HEK293 (cell line): Measurements from ENCODE around the gene MARCHF3.
"Not testable (repeated sequence)": the region's sequence is repeated elsewhere in the genome, so short reads cannot be mapped to it uniquely, and the experiment has no call there.

Experiments used
- CTCF ChIA-PET: fragments of 350-600 bp; formaldehyde crosslinking; extraction: SDS; loops from one replicate; lab custom pipeline; 2021; ENCODE audit warnings: antibody characterized with exemption; lab: Yijun Ruan, JAX
- POLR2A ChIA-PET: fragments of 300-600 bp; formaldehyde crosslinking; extraction: SDS; loops from one replicate; lab custom pipeline; 2020; ENCODE audit warnings: antibody characterized with exemption, inconsistent platforms; lab: Yijun Ruan, JAX
- H3K27ac ChIP-seq: fragments of 200-500 bp; sonication (Bioruptor generic); 2 replicates; pipeline ENCODE4 v1.5.1; 2014; ENCODE audit warnings: low read depth, low read length, control low read depth, inconsistent platforms; ENCODE audit errors: extremely low read depth
- H3K36me3 ChIP-seq, 2 experiments: fragments of 200-500 bp in 1 of 2; sonication (Bioruptor generic) in 1 of 2; 1 replicate in 1 of 2; 2 replicates in 1 of 2; pipeline ENCODE4 v1.5.1; 2014 to 2017; ENCODE audit warnings: inconsistent platforms in 2 of 2, low read length in 2 of 2; ENCODE audit not compliant: control insufficient read depth in 2 of 2, insufficient read depth in 1 of 2
- H3K4me1 ChIP-seq: fragments of 200-500 bp; sonication (Bioruptor generic); 2 replicates; pipeline ENCODE4 v1.5.1; 2014; ENCODE audit warnings: mild to moderate bottlenecking, low read length, inconsistent platforms; ENCODE audit not compliant: control insufficient read depth, insufficient read depth
- H3K4me3 ChIP-seq: 2 replicates; pipeline ENCODE4 v1.5.1; 2011; ENCODE audit warnings: low read depth, mild to moderate bottlenecking, control low read depth, low read length, moderate library complexity
- H3K9me3 ChIP-seq: fragments of 200-500 bp; sonication (Bioruptor generic); 2 replicates; pipeline ENCODE4 v1.5.1; 2014; ENCODE audit warnings: low read depth, low read length, inconsistent platforms; ENCODE audit not compliant: control insufficient read depth, insufficient read depth
- BCL11B ChIP-seq: fragments of 450-650 bp; formaldehyde crosslinking; IDR thresholded peaks from 2 replicates; pipeline ENCODE4 v1.5.1; 2016; ENCODE audit warnings: low read depth, missing biosample characterization, missing genetic modification characterization
- FEZF1 ChIP-seq: fragments of 450-650 bp; formaldehyde crosslinking; IDR thresholded peaks from 2 replicates; pipeline ENCODE4 v1.5.1; 2016; ENCODE audit warnings: missing biosample characterization, missing genetic modification characterization
- GLI4 ChIP-seq: fragments of 450-650 bp; formaldehyde crosslinking; IDR thresholded peaks from 2 replicates; pipeline ENCODE4 v1.5.1; 2016; ENCODE audit warnings: missing biosample characterization, missing genetic modification characterization
- KLF1 ChIP-seq: fragments of 450-650 bp; formaldehyde crosslinking; IDR thresholded peaks from 2 replicates; pipeline ENCODE4 v1.5.1; 2016; ENCODE audit warnings: missing biosample characterization, missing genetic modification characterization
- REPIN1 ChIP-seq: fragments of 450-650 bp; formaldehyde crosslinking; IDR thresholded peaks from 2 replicates; pipeline ENCODE4 v1.5.1; 2017; ENCODE audit warnings: missing biosample characterization, missing genetic modification characterization, low read depth
- SP7 ChIP-seq: fragments of 450-650 bp; formaldehyde crosslinking; IDR thresholded peaks from 2 replicates; pipeline ENCODE4 v1.5.1; 2016; ENCODE audit warnings: missing biosample characterization, missing genetic modification characterization
- WT1 ChIP-seq: fragments of 450-650 bp; formaldehyde crosslinking; IDR thresholded peaks from 2 replicates; pipeline ENCODE4 v1.5.1; 2016; ENCODE audit warnings: missing biosample characterization, missing genetic modification characterization
- ZNF157 ChIP-seq: fragments of 450-650 bp; formaldehyde crosslinking; IDR thresholded peaks from 2 replicates; pipeline ENCODE4 v1.5.1; 2016; ENCODE audit warnings: missing biosample characterization, missing genetic modification characterization
- ZNF16 ChIP-seq: fragments of 450-650 bp; formaldehyde crosslinking; IDR thresholded peaks from 2 replicates; pipeline ENCODE4 v1.5.1; 2016; ENCODE audit warnings: low read depth, missing biosample characterization, missing genetic modification characterization
- ZNF221 ChIP-seq: fragments of 450-650 bp; formaldehyde crosslinking; IDR thresholded peaks from 2 replicates; pipeline ENCODE4 v1.5.1; 2017; ENCODE audit warnings: missing biosample characterization, missing genetic modification characterization, borderline replicate concordance
- ZNF266 ChIP-seq: fragments of 450-650 bp; formaldehyde crosslinking; IDR thresholded peaks from 2 replicates; pipeline ENCODE4 v1.5.1; 2016; ENCODE audit warnings: missing biosample characterization, missing genetic modification characterization, low read depth
- ZNF311 ChIP-seq: fragments of 450-650 bp; formaldehyde crosslinking; IDR thresholded peaks from 2 replicates; pipeline ENCODE4 v1.5.1; 2017; ENCODE audit warnings: missing biosample characterization, missing genetic modification characterization, borderline replicate concordance
- ZNF341 ChIP-seq: fragments of 450-650 bp; formaldehyde crosslinking; IDR thresholded peaks from 2 replicates; pipeline ENCODE4; 2016; ENCODE audit warnings: low read depth, missing biosample characterization, missing genetic modification characterization
- ZNF350 ChIP-seq: fragments of 450-650 bp; formaldehyde crosslinking; IDR thresholded peaks from 2 replicates; pipeline ENCODE4 v1.5.0; 2017; ENCODE audit warnings: missing biosample characterization, mild to moderate bottlenecking, missing genetic modification characterization
- ZNF510 ChIP-seq: fragments of 450-650 bp; formaldehyde crosslinking; IDR thresholded peaks from 2 replicates; pipeline ENCODE4 v1.5.1; 2018; ENCODE audit warnings: mild to moderate bottlenecking, missing genetic modification characterization, missing biosample characterization; ENCODE audit not compliant: insufficient replicate concordance
- ZNF530 ChIP-seq: fragments of 450-650 bp; formaldehyde crosslinking; IDR thresholded peaks from 2 replicates; pipeline ENCODE4 v1.5.1; 2016; ENCODE audit warnings: low read depth, missing biosample characterization, missing genetic modification characterization
- ZNF548 ChIP-seq: fragments of 450-650 bp; formaldehyde crosslinking; IDR thresholded peaks from 2 replicates; pipeline ENCODE4 v1.5.1; 2016; ENCODE audit warnings: missing biosample characterization, missing genetic modification characterization
- ZNF707 ChIP-seq: fragments of 450-650 bp; formaldehyde crosslinking; IDR thresholded peaks from 2 replicates; pipeline ENCODE4 v1.5.1; 2016; ENCODE audit warnings: missing biosample characterization, missing genetic modification characterization
- TF ChIP-seq, protein P1 (sequence below): fragments of 450-650 bp; formaldehyde crosslinking; conservative IDR thresholded peaks from 2 replicates; pipeline ENCODE4 v1.5.1; 2016; ENCODE audit warnings: low read depth, missing biosample characterization, missing genetic modification characterization
- TF ChIP-seq, protein P2 (sequence below): fragments of 450-650 bp; formaldehyde crosslinking; IDR thresholded peaks from 2 replicates; pipeline ENCODE4 v1.5.1; 2016; ENCODE audit warnings: missing biosample characterization, missing genetic modification characterization

Gene MARCHF3

DNA sequence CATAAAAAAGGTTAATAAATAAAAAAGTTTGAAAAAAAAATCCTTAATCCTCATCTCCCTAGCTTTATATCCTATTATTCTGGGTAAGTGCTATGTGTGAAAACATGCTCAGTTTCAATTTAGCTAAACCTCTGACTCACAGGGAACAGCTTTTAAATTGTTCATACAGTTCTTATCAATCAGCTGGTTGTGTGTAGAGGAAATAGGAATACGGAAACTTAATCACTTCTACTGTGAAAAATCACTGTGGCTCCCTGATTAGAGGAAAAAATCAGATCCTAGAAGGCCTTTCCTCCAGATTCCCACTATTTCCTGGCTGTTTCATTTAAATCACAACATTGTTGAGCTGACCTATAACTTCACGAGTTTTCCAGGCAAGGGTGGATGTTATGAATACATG is 120.5 kb downstream of the MARCHF3 start (continued):
- TF ChIP-seq ZNF510 (tag by site-specific recombination): no peak
- TF ChIP-seq SP7 (tag by site-specific recombination): no peak

DNA sequence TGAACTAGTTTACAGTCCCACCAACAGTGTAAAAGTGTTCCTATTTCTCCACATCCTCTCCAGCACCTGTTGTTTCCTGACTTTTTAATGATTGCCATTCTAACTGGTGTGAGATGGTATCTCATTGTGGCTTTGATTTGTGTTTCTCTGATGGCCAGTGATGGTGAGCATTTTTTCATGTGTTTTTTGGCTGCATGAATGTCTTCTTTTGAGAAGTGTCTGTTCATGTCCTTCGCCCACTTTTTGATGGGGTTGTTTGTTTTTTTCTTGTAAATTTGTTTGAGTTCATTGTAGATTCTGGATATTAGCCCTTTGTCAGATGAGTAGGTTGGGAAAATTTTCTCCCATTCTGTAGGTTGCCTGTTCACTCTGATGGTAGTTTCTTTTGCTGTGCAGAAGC is 126.0 kb downstream of the MARCHF3 start:
- H3K27ac ChIP-seq, H3K9me3 ChIP-seq, POLR2A ChIA-PET, H3K4me3 ChIP-seq, CTCF ChIA-PET, H3K4me1 ChIP-seq, H3K36me3 ChIP-seq: not testable (repeated sequence)

- H3K4me1 ChIP-seq: no peaks in the 10 kb centered on the region
- ChIA-PET POLR2A (interaction anchor here (0.7 kb wide), 1 partner anchor 438 kb away, joined by 3 read pairs; no protein-coding TSS in a partner anchor), CTCF (no interaction called here)
- TF ChIP-seq BCL11B (tag by site-specific recombination): no peak
- H3K27ac ChIP-seq: no peak overlapping the region
- H3K4me3 ChIP-seq: no peak overlapping the region
- no peaks in the 10 kb centered on the region for H3K9me3 ChIP-seq
- no peaks in the 10 kb centered on the region for H3K36me3 ChIP-seq
Measured at GRCh38 chr5:126900796-126901195, 129.6 kb downstream of the MARCHF3 start.

DNA sequence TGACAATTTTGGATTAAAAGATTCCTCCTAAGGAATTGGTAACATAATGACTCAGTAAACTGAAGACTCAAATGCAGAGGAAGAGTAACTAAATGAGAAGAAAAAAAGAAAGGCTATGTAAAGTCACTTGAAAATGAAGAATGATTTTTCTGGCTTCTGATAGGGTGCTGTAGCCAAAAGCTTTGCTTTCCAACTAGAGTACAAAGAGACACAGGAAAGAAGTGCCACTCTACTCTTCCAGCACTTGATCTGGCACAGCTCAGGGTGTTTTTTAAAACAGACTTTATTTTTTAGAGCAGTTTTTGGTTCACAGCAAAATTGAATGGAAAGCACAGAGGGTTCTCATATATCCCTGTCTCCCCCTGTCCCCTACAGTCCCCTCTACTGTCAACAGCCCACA is 130.9 kb downstream of the MARCHF3 start:
- POLR2A ChIA-PET: no interaction called here
- CTCF ChIA-PET: no interaction called here

More for the DNA sequence above, 130.9 kb downstream of the MARCHF3 start:
- Histone ChIP-seq H3K9me3 (no peaks in the 10 kb centered on the region), H3K36me3 (no peaks in the 10 kb centered on the region), H3K4me1 (no peaks in the 10 kb centered on the region), H3K4me3 (no peak overlapping the region), H3K27ac (no peak overlapping the region)
- TF ChIP-seq ZNF530 (tag by site-specific recombination) (no peak), WT1 (tag by site-specific recombination) (no peak), ZNF16 (tag by site-specific recombination) (no peak), ZNF311 (tag by site-specific recombination) (no peak), ZNF350 (no peak), ZNF157 (no peak), ZNF221 (tag by site-specific recombination) (no peak), ZNF707 (no peak), ZNF341 (tag by site-specific recombination) (no peak), ZNF266 (tag by site-specific recombination) (no peak), FEZF1 (tag by site-specific recombination) (no peak), GLI4 (tag by site-specific recombination) (no peak), ZNF548 (tag by site-specific recombination) (no peak), KLF1 (tag by site-specific recombination) (no peak), REPIN1 (no peak)
- TF ChIP-seq, protein P1, sequence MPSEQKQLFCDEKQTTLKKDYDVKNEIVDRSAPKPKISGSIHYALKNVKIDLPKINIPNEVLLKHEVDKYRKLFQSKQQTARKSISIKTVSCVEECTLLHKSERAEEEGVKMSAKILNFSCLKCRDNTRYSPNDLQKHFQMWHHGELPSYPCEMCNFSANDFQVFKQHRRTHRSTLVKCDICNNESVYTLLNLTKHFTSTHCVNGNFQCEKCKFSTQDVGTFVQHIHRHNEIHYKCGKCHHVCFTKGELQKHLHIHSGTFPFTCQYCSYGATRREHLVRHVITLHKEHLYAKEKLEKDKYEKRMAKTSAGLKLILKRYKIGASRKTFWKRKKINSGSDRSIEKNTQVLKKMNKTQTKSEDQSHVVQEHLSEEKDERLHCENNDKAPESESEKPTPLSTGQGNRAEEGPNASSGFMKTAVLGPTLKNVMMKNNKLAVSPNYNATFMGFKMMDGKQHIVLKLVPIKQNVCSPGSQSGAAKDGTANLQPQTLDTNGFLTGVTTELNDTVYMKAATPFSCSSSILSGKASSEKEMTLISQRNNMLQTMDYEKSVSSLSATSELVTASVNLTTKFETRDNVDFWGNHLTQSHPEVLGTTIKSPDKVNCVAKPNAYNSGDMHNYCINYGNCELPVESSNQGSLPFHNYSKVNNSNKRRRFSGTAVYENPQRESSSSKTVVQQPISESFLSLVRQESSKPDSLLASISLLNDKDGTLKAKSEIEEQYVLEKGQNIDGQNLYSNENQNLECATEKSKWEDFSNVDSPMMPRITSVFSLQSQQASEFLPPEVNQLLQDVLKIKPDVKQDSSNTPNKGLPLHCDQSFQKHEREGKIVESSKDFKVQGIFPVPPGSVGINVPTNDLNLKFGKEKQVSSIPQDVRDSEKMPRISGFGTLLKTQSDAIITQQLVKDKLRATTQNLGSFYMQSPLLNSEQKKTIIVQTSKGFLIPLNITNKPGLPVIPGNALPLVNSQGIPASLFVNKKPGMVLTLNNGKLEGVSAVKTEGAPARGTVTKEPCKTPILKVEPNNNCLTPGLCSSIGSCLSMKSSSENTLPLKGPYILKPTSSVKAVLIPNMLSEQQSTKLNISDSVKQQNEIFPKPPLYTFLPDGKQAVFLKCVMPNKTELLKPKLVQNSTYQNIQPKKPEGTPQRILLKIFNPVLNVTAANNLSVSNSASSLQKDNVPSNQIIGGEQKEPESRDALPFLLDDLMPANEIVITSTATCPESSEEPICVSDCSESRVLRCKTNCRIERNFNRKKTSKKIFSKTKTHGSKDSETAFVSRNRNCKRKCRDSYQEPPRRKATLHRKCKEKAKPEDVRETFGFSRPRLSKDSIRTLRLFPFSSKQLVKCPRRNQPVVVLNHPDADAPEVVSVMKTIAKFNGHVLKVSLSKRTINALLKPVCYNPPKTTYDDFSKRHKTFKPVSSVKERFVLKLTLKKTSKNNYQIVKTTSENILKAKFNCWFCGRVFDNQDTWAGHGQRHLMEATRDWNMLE (tag by site-specific recombination): no peak
- TF ChIP-seq, protein P2, sequence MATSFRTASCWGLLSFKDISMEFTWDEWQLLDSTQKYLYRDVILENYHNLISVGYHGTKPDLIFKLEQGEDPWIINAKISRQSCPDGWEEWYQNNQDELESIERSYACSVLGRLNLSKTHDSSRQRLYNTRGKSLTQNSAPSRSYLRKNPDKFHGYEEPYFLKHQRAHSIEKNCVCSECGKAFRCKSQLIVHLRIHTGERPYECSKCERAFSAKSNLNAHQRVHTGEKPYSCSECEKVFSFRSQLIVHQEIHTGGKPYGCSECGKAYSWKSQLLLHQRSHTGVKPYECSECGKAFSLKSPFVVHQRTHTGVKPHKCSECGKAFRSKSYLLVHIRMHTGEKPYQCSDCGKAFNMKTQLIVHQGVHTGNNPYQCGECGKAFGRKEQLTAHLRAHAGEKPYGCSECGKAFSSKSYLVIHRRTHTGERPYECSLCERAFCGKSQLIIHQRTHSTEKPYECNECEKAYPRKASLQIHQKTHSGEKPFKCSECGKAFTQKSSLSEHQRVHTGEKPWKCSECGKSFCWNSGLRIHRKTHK (tag by site-specific recombination): no peak
